T1000 (cell line): ENCODE measurements around the gene CIC.

ENCODE experiments used
- DNase-seq: peaks from one replicate; lab custom pipeline; 2025; ENCODE audit warnings: mixed read lengths; lab: John Stamatoyannopoulos, UW

The CIC gene

DNA sequence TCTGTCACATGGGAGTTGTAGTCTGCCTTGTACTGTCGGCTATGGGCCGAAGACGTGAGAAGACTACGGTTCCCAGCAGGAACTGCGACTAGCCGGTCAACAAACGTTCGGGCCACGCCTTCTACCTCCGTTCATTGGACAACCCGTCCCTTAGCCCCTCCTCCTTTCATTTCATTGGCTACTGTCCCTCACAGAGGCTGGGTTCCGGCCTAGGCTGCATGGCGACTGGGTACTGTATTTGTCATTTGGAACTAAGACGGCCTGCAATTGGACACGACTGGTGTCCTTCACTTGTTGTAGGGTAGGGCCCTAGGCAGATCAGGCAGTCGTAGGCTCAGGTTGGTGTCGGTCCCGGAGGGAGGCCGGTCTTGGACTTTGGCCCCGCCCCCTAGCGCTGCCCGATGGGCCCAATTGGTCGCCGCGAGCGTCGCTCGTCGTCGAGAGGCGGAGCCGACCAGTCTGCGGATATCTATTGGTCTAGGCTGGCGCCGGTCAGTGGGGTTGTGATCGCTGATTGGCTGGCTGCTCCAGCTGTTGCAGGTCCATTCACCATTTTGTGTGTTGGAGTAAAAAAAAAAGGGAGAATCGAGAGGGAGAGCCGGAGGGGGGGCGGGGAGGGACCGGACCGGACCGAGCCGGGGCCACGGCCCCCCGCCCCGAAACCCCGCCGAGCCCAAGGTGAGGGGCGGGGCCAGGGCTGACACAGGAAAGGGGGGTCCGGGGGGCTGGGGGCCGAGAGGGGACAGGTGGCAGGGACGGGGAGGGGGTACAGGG, at the start of gene CIC:
CIC (plus strand) TSS at position 549 of the 774 bp plus-strand sequence. CDS start 2,532 bp downstream, outside the sequence.
- DNase-seq: peak; percentile 99

DNA sequence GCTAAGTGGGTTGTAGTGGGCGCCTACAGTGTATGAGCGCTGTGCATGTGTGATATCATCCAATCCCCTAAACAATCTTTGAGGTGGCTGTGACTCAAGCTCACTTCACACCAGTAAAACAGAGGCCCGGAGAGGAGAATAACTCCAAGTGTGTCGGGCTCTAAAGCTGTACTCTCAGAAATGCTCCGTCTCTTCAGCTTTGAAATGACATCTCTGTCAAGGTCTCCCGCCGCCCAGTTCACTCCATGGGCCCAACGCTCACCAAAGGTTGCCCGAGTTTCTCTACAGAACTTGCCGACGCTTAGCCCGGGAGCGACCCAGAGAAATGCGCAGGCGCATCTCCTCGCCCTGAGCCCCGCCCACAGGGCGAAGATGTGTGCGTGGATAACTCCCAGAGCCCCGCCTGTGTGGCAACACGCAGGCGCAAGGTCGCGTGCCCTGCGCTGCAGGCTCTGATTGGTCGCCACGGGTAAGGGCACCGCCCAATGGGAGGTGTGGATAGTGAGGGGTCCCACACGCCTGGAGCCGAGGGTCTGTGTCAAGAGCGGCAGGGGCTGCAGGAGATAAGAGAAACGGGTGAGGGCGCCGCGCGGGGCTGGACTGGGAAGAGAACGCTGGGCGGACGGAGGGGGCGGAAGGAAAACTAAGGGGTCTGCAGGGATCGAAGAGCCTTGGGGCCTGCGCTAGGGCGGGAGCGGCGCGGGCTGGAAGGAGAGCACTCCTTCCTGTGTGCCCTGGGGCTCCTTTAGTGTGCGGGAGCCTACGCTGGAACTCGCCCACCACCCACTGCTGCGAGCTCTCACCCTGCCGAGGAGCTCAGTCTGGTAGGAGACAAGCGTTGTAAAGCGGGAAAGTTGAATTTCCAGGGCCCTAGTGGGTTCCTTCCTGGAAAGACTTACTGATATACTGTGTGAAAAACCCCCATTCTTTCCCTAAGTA, 49.0 kb upstream of the CIC start, which contains the start of gene ZNF526:
ZNF526 (plus strand) TSS at position 501 of the 939 bp plus-strand sequence. CDS start 4,092 bp downstream, outside the sequence.
- DNase-seq: peak; percentile 95

DNA sequence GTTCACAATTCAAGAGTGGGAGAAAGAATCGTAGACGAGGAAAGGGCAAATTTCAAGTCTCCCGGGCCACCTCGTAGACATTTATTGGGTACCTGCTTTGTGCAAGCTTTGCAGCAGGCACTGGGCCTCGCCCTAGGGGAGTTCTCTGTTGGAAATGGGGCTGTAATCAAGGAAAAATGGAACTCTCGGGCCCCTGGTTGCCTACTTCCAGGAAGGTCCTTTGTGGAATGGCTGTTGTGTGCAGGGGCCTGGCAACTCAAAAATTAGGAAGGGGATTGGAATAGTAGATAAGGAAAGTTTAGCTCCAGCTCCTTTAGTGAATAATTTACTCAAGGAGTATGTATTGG, 48.3 kb upstream of the CIC start:
- no peak for DNase-seq

DNA sequence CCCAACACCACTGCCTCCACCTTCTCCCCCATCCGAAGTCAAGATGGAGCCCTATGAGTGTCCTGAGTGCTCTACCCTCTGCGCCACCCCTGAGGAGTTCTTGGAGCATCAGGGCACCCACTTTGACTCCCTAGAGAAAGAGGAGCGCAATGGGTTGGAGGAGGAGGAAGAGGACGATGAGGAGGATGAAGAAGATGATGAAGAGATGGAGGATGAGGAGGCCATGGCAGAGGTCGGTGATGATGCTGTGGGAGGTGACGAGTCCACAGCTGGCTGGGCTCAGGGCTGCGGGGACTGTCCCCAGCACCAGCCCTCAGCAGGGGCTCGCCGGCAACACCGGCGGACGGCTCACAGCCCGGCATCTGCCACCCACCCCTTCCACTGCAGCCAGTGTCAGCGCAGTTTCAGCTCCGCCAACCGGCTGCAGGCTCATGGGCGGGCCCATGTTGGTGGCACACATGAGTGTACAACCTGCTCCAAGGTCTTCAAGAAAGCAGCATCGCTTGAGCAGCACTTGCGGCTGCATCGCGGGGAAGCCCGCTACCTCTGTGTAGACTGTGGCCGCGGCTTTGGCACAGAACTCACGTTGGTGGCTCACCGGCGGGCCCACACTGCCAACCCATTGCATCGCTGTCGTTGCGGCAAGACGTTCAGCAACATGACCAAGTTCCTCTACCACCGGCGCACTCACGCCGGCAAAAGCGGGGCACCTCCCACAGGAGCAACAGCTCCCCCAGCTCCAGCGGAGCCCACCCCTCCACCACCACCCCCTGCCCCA, 43.9 kb upstream of the CIC start:
- no peak for DNase-seq

DNA sequence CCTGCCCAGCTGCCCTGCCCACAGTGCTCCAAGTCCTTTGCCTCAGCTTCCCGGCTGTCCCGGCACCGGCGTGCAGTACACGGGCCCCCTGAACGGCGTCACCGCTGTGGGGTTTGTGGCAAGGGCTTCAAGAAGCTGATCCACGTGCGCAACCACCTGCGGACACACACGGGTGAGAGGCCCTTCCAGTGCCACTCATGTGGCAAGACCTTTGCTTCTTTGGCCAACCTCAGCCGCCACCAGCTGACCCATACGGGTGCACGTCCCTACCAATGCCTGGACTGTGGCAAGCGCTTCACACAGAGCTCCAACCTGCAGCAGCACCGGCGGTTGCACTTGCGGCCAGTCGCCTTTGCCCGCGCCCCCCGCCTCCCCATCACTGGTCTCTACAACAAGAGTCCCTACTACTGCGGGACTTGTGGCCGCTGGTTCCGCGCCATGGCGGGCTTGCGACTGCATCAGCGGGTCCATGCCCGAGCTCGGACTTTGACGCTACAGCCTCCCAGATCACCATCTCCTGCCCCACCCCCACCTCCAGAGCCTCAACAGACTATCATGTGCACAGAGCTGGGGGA, 43.2 kb upstream of the CIC start:
- DNase-seq: no peak

DNA sequence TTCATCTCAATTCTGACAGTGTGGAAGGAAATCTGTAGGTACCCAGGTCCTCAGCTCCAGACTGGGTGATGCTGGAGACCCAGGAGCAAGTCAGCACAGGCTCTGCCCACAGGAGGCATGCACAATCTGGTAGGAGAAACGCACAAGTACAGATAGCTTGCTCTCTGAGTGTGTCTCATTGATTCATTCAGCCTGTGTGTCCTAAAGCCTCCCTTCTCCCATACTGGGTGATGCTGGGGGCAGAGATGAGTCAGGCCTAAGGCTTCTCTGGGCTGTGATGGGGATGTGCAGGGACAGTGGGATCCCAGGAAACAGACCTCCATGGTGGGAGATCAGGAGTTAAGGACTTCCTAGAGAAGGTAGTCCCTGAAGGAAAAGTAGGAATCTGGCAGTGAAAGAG, 42.2 kb upstream of the CIC start:
- DNase-seq: no peak

DNA sequence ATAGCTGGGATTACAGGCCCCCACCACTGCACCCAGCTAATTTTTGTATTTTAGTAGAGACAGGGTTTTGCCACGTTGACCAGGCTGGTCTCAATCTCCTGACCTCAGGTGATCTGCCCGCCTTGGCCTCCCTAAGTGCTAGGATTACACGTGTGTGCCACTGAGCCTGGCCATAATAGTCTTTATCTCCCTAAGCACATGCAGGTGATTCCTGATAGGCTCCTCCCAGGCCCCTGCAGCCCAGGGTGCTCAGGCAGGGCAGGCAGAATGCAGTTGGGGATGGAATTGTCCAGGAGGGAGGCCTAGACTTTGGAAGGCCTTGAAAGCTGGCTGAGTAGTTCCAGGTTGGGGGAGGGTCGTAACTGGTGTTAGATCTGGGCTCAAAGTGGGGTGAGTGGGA, 40.4 kb upstream of the CIC start:
- no peak for DNase-seq

DNA sequence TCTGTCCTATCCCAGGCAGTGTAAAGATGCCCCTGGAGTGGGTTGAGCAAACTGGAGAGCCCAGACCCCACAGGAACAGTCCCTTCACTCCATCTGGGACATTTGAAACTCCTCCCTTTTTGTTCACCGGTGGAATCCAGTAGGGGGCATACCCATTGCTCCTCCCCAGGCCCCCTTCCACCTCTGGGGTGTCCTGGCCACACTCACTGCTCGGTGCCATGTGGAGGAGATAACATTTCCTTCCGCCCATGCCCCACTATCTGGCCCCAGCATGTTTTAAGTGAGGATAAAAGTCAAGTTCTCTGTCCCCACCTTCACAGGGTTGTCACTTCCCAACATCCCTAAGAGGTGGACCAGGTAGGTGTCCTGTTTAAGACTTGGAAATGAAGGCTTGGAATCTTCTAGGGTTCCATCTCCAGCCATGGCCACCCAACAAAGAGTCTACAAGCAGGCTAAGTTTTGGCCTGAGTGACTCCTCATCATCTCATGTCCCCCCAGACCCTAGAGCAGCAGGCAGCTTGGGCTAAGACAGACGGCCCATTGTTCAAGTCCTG, 39.7 kb upstream of the CIC start:
- no peak for DNase-seq

DNA sequence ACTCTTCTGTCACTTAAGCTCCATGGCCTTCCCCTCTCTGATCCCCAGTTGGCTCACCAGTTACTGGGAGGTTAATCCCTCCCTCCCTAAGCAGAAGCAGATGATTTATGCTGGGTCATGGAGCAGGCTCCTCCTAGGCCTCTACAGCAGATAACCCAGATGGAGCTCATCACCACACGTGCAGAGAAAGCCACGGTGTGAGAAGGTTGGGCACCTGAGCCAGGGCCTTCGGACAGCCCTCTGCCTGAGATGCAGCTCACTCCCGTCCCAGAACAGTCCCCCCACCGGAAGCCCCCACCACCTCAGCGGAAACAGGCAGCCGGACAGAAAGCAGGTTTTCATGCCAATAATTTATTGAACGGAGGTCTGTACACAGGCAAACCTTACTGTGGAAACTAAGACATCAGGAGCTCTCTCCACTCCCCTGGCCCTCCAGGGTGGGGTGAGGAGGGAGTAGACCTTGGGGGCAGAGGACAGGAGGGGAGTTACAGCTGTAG, 39.1 kb upstream of the CIC start:
- DNase-seq: no peak

DNA sequence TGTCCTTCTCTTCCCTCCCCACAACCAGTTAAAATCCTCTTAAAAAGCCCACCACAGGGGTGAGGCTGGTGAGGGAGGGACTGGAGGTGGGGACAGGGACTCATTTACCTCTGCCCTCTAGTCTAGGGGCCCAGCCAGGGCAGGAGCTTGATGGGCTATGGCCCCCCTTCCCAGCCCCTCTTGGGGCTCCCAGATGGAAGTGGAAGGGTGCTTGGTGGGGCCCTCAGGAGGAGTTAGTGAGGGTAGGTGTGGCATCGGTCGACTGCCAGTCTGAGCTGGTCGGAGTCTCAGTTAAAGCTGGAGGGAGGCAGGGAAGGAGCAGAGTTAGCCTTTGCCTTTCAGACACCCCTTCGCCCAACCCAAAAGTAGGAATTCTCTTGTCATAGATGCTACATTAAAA, 38.5 kb upstream of the CIC start:
- no peak for DNase-seq

DNA sequence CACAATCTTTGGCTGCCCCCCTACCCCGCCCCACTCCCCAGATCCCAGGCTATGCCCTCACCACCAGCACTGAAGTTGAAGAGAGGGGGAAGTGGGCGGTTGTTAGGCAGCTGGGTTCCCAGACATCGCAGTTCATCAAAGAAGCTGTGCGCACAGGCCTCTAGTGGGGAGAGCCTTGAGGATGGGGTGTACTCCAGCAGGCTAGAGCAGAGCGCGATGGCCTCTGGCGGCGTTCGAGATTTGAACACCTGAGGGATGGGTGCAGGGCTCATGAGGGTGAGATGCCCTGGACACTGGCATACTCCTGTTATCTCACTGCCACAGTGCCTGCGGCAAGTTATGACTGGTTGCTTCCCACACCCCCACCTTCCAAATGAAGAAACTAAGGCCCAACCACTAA, 36.6 kb upstream of the CIC start:
- no peak for DNase-seq

DNA sequence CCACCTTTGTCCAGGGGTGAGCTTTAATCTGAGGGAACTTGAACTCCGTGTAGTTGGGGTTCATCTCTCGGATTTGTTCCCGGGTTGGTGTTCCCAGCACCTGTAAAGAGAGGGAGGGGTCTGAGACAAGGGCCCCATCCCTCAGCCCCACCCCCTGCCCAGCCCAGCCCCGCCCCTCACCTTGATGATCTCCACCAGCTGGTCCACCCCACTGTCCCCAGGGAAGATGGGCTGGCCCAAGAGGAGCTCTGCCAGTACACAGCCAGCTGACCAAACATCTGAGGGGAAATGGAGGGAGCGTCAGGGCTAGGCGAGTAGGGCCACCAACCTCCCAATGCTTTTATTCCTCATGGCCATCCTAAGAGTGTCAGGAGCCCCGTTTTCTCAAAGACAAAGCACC, 35.9 kb upstream of the CIC start:
- no peak for DNase-seq

DNA sequence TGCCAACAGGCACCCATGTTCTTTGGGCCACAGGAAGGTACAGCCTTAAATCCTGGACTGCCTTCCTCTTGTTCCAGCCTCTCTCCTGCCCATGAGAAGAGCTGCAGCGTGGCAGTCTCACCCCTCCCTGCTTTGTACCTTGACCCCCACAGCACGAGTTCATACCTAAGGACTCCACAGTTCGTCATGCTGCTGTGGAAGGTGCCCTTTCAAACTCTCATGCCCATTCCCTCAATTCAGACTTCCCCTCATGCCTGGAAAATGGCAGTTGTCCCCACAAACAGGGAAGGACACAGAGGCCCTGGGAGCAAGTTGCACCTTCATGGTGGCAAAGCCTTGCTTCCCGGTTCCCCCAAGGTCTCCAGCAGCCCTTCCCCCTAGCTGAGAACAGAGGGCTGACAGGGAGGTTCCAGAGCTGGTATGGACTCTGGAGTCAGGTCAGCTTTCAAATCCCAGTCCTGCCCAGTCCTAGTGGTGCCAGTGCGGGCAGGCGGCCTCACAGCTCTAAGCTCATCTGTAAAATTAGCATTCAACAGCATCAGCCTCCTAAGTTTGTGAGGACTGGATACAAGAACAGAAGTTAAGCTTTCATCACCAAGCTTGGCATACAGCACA, 35.3 kb upstream of the CIC start:
- DNase-seq: no peak

DNA sequence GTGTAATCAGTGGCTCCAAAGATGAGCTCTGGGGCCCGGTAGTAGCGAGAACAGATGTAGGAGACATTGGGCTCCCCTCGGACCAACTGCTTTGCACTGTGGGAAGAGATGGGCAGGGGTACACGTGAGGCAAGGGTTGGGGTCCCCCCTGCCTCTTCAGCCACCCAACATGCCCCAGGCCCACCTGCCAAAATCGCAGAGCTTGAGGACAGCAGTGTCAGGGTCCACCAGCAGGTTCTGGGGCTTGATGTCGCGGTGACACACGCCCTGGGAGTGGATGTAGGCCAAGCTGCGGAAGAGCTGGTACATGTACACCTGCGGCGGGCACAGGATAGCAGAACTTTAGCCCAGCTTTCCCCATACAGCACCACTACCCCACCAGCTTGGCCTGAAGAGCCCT, 34.7 kb upstream of the CIC start:
- no peak for DNase-seq

DNA sequence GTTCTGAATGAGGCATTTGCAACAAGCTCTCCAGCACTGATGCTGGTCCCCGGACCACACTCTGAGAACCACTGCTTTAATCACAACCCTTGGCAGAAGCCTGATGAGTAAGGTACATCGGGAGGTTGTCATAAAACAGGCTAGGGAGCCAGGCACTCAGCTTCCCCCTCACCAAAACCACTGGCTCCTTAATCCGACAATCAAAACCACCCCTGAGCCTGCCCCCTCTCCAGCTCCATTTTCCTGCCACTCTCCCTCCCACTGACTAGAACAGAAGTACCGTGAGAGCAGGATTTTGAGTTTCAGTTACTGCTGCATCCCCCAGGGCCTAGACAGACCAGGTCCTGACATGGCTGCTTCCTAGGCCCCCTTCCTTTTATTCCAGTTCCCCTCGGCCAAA, 33.9 kb upstream of the CIC start:
- DNase-seq: no peak

DNA sequence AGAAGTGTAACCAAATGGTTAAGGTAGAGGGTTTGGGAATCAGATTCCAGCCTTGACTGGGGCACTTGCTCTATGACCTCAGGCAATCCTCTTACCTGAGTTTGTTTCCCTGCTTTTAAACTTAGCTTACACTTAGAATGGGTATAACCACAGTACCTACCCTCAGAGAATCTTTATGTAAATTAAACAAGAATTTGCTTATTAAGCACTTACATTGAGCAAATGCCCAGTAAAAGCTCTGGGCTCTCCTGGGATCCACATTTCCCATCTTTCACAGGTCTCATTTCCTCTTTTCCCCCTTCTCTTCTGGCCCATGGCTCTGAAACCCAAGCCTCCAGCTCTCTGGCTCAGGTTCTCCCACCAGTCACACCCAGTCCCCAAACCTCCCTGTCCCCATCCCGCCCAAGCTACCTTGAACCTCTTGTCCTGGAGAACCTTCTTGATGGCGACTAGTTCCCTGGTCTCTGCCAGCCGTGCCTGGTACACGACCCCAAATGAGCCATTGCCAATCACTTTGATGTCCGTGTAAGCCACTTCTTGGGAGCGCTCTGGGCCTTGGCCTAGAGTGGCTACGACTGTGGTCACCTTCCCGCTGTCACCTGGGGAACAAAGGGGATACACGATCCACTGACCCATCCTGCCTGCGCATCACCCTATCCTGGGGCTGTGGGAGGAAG, 29.4 kb upstream of the CIC start:
- DNase-seq: no peak

DNA sequence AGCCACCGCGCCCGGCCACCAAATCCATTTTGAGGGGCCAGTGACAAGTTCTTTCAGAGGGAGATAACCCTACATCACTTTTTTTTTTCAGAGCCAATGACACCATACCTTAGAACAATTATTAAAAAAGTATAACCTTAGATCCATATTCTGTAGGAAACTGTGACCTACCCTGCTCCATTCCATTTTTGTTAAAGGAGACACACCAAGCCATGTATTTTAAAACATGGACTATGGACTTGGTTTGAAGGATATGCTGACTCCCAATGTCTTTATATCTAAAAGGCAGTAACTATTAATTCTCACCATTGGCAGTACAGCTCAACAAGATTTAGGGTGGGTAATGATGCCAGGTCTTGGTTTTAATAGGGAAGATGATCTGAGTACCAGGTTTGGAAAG, 27.8 kb upstream of the CIC start:
- DNase-seq: no peak

DNA sequence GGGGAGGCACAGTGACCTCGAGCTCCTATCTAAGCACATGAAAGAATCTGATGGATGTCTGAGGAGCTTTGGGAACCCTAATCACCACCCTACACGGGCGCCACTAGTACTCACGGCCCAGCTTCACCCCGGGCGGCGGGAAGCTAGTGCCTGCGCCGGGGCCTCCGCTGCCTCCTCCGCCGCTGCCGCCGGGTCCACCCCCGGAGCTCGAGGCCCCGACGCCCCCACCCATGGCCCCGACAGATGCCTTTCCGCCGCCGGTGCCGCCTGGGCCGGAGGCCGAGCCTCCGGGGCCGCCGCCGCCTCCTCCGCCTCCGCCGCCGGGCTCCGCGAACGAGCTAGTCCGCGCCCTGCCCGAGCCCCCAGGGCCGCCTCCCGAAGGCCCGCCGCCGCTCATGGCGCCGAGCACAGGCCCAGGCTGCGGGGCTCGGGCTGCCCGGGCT, 27.0 kb upstream of the CIC start:
- no peak for DNase-seq

DNA sequence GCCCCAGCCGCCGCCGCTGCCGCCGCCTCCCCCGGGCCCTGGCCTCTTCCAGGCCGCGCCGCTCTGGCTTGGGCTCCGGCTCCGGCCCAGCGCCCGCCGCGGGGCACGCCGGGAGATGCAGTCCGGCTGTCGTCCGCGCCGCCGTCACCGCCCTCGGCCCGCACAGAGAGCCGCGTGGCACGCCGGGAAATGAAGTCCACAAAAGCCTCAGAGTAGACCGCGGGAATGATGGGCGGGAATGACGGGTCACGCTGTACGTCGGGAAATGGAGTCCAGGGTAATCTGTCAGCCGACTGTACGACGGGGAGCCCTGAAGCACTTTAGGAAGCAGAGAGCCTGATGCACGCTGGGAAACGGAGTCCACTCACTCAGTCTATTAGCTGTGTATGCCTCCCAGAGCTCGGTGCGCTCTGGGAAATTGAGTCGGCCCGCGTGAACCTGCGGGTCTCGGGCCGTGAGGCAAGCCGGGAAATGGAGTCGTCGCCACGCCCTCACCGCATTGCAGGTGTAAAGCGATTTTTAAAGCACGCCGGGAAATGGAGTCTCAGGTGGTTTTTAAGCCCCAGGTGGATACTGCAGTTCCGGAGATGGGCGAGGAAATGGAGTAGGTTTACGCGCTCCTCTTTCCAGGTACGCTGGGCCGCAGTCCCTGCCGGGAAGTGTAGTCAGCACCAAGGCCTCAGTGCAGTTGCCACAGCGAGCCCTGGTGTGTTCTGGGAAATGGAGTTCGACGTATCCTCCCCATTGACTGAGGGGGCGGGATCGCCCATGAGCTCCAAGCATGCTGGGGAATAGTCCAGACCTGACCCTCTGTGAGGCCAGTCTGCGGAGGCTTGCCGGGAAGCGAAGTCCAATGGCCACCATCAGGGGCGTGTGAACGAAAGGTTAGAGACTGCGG, 26.3 kb upstream of the CIC start, which contains the start of gene GSK3A:
GSK3A (minus strand) TSS at position 91 of the 898 bp plus-strand sequence. CDS start 137 bp downstream, outside the sequence.
- DNase-seq: peak; percentile 93
